Left renal pelvis (tissue), 4 donors: ENCODE data around the gene EGLN1. TPM values are rescaled to one million over a fixed set of nuclear protein-coding genes. Genes with fewer than 3 reads are reported as not detected.
A peak's percentile ranks its signal among the peaks of the same experiment; 100 is the strongest.
"Not testable (repeated sequence)": the region's sequence is repeated elsewhere in the genome, so short reads cannot be mapped to it uniquely, and the experiment has no call there.

Experiments used
- DNase-seq, 4 donors: peaks; one replicate each; pipeline ENCODE4 v3.0.0-alpha.2; 2013; ENCODE audit warnings: low read depth in 4 of 4, low spot score in 3 of 4
- polyA plus RNA-seq, 4 donors: library from polyadenylated mRNA; unstranded; fragments of 120-200 nt; gene quantifications; one replicate each; pipeline ENCODE4 v1.2.1, GENCODE V29; 2013; ENCODE audit not compliant: insufficient read length in 4 of 4

Gene EGLN1
- polyA plus RNA-seq, 4 donors, result 33.9 to 49.2 (median 46.6) TPM

DNA sequence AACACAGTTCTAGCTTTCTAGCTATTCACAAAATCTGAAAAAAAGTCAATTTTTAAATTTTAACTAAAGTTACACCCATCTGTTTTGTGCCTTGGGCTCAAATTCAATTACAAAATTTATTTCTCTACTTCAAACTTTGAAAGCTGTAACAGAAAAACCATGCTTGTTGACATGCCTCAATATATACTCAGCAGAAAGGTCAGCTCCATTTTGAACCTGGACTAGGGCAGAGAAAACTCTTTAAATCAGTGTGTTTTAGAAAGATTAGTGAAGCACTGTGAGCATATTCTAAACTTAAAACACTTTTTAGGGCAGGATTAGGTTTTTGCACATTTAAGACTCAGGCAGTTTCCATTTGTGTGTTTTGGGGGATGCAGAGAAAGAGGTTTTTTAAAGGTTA is 49.6 kb downstream of the EGLN1 start:
- DNase-seq, result no peak

DNA sequence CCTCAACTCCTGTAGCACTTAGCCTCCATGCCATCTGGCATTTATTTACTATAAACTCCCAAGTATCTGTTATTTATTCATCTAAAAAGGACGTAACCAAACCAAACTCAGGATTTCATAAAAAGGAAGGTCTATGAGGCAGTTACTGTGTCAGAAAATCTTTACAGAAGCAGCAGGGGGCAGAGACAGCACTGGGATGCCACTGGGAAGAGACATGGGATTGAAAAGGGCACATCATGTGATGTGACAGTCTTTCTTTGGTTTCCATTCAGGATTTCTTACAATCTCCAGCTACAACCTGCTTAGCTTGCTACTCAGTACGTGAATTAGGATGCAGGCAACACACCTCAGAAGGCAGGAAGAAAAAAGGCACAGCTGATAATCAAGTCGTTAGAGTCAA is 52.8 kb downstream of the EGLN1 start:
- DNase-seq, result no peak

DNA sequence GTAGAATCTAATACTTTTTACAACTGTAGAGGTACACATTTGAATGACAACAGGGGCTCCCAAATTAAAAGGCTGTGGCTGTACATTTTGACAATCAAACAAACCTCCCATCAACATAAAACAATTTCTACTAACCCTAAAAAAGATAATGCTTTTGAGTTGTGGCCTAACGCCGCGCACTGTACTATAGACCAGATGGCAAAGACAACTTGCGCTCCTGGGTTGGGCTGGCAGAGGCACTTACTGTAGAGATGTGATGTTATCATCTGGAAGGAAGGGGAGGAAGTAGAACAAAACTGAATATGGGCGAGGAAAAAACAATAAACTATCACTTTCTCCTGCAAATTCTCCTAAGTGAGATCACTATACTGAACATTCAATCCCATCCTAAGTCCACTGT is 57.9 kb downstream of the EGLN1 start:
- DNase-seq, result no peak

DNA sequence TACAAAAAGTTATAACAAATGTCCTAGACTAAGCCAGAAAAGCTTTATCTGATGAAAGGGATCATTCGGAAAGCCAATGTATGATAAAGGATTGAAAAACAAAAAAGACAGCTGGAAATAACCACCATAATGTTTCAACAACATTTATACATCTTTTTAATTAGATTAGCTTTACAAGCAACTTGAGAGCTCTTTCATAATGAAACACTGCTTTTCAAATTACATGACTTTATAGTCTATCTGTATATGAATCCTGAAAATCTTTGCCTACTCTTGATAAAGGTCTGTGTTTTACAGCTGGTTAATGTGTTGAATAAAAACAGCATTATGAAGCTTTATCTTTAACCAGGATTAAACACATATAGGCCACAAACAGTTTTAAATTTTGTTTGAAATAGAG is 58.5 kb downstream of the EGLN1 start:
- DNase-seq, result no peak

DNA sequence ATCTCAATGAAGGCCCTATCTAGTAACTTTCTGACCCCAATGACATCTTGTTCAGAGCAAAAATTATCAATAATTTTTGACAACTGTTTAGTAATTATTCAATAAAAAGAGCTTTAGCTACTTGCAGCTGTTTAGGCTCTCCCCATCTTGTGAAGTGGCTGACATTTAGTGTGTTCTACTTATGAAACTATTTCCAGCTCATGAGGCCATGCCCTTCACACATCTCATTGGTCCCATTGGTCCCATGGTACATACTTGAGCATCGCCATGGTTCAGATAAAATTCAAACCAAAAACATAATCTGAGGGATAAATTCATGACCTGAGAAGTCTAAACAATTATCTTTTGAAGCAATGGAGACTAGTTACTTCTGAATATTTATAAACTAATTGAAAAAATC is 59.8 kb downstream of the EGLN1 start:
- no peak for DNase-seq

DNA sequence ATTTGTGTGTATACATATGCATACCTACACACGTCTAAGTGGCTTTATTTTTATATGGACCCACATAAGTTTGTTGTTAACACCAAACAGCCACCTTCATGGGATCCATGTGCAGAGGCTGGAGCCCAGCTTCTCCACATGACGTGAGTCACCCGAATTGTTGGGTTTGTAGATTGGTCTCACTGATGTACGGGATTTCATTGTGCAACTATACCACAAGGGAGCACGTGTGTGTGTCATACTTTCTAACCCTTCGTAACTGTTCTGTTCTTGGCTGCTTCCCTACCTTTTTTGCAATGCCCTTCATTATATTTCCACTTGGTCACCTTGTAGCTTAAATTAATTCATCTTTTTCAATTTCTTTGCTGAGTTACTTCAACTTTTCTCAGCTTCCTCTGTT is 63.0 kb downstream of the EGLN1 start:
- DNase-seq, result no peak

DNA sequence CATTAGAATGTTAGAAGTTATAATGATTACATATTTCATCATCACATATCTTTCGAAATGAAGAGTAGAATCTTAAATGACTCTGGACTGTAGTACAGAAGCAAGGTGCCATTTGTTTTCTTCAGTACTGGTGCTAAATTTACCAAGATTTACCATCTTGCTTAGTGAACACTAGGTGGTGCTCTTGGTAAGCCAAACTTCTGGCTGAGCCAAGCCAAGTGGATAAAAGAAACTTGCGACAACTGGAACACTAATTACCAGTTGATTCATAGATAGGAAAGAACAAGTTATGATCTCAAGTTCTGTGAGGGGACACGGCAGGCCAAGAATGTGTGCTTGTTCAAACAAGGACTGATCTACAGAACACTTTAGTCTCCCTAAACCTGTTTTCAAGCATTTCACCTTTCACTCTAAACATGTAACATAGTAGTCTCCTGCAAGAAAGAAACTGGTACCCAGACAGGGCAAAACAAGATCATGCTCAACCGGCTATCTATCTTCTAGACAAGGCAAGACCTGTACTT is 64.2 kb downstream of the EGLN1 start:
- no peak for DNase-seq

DNA sequence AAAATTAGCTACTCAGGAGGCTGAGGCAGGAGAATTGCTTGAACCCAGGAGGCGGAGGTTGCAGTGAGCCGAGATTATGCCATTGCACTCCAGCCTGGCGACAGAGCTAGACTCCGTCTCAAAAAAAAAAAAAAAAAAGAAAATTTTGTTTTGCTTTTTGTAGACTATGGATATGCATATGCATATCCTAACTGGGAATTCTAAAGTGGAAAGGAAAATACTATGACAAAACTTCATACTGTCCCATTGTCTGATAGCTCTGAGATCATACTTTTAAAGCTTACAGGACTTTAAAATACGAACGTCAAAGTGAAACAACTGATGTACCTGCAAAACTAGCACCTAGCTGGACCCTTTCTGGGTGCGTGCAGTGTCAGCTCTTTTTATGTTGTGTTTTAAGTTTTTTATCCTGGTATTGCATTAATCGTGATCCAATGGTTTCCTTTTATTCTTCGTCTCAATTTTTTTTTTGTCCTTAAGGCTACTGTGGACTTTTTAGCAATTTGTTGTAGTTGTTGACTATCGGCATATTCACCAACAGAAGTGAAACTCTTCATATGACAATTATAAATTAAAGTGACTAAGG is 64.8 kb downstream of the EGLN1 start:
- no peak for DNase-seq

DNA sequence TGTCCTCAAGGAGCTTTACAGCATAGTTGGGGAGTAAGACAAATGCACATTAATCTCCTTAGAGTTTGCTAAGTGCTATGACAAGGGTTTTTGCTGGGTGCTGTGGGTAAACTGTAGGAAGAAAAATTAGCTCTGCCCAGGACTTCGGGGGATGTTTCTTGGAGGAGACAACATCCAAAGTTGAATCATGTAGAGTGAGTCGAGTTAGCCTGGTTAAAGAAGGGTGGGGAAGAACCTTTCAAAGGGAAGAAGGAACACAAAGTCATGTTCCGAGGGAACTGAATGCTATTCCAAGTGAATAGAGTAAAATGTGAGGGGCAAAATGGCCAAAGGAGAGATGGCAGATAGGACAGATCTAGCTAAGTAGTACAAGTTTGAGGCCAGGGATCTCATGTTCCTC is 66.9 kb downstream of the EGLN1 start:
- DNase-seq, result no peak

DNA sequence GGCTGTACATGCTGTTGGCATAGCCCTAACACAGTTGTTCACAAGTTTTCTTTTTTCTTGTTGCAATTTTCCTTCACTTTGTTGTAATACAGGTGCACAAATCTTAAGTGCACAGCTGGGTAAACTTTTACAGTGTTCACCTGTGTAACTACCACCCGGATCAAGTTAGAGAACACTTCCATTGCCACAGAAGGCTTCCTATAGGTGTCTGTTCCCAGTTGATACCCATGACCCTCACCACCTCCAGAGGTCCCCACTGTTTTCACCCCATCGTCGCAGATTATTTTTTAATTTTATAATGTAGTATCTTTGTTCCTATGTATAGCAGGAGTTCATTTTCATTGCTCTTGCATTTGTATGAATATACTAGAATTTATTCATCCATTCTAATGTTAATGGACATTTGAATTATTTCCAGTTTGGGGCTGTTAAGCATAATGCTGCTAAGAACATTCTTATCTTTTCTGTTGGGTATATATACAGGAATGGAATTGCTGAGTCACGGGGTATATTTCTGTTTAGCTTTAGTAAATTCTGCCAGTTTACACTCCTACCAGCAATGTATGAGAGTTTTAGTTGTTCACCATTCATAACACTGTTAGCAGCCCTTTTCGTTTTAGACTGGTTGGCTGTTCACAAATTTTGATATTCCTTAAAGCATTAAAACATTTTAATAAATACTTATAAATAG is 67.6 kb downstream of the EGLN1 start:
- DNase-seq, result no peak

DNA sequence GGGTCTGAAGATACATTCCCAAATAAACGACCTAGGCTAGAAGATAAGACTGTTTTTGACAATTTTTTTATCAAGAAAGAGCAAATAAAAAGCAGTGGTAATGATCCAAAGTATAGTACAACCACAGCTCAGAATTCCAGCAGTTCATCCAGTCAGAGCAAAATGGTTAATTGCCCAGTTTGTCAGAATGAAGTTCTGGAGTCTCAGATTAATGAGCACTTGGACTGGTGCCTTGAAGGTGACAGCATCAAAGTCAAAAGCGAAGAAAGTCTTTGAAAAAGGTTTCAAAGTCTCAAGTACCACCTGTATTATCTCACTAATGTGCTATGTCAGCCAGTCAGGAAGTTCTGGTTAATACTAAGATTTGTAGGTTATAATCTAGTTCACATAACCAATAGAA is 69.0 kb downstream of the EGLN1 start:
- DNase-seq, result no peak

DNA sequence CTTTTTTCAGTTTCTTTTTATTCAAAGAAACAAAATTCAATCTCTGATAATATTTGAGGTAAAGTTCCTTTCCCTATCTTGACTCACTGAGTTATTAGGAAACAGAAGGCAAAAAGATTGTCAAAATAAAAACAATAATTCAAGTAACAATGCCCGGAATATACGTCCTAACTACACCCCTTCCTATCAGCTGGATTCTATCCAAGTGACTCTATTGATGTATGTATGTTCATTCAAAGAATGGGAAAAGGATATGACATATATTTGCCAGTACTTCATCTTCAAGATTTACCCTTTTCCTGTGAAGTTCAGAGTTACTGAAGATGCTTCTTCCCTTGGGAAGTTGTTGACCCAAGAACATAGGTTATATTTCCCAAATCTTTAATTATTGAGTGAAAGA is 70.3 kb downstream of the EGLN1 start:
- no peak for DNase-seq

DNA sequence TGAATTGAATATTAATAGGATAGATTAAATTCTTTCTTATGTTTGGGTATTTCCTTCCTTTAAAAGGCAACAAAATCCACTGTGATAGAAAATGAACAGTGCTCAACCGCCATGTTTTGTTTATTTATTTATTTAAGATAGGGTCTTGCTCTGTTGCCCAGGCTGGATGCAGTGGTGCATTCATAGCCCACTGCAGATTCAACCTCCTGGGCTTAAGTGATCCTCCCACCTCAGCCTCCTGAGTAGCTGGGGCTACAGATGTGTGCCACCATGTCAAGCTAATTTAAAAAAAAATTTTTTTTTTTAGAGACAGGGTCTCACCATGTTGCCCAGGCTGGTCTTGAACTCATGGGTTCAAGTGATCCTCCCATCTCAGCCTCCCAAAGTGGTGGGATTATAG is 73.2 kb downstream of the EGLN1 start:
- not testable (repeated sequence) for DNase-seq

DNA sequence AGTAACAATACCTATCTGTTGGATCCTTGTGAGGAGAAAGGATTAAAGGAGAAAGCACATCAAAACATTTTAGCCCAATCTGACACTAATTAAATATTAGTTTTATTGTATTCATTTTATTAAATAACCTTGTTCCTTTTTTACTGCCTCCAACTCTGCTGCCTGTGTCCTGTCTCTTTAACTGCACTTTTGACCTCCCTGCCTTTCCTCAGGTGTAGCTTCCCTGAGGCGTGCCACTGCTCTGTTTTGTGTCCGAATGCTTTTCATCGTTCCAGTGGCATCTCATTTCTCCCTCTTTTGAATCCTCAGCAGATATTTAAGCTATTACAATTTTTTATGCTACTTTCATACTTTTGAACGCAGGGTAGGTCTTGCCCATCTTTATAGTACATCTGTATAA is 73.6 kb downstream of the EGLN1 start:
- DNase-seq, result no peak

DNA sequence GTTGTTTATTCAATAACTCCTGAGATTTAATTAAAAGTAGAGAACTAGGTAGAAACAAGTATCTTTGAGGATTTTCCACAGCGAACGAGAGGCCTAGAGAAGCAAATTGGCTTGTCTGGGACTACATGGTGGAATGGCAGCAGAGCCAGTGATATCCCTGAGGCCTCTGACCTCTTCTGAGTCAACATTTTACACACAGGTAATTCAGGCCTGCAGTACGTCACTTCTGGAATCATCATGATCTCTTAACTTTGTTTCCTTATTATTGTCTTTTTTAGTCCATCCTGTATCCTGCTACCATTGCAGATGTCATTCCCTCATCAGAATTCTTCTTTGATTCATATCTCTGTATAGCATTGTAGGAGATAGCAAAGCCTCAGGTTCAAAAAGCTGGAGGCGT is 74.1 kb downstream of the EGLN1 start:
- DNase-seq, result no peak

DNA sequence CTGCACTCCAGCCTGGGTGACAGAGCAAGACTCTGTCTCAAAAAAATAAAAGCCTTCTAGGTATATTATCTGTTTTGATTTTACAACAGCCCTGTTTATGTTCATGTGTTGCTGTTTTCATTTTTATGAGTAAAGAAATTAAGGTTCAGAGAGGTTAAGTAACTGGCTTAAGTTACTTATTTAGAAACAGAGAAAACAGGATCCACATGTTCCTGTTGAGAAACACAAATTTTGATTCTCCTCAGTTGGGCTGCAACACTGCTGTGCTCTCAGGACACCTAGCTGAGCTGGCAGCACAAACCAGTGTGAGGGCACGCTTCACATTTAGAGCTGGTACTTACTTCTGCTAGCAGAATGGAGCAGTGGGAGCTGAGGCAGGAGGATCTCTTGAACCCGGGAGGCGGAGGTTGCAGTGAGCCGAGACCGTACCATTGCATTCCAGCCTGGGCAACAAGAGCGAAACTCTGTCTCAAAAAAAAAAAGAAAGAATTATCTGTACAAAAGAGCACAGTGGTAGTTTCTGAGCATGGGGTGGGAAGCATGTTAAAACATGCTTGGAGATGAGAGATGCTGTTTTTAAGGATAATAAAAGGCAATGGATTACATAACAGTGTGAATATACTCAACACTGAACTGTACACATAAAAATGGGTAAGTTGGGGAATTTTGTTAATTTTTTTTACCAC is 81.6 kb downstream of the EGLN1 start:
- no peak for DNase-seq

DNA sequence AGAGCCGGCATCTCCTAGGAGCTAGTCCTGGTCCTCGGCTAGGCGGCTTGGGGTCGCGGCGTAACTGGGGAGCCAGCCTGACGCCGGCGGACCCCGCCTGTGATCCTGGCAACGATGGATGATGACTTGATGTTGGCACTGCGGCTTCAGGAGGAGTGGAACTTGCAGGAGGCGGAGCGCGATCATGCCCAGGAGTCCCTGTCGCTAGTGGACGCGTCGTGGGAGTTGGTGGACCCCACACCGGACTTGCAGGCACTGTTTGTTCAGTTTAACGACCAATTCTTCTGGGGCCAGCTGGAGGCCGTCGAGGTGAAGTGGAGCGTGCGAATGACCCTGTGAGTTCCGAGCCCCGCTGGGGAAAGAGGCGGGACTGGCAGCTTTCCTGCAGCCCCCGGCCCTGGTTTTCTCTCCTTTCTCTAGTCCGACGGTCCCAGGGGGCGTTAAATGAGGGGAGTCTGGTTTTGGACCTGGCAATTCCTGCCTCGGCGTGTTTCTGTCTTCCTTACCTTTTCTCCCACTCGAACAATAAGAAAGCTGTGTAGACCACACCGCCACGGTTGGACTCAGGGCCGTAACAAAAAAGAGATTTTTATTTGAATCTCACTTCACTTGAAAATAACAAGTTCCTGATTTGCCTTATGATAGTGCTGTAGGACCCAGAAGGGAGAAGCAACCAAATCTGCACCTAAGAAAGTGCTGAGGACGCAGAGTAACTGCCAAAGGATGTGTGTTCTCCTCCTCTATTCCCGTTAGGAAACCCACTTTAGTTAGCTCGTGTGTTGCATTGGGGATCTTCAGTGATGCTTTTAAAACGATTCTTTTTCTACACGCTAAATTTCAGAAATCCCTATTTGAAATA is 83.6 kb downstream of the EGLN1 start, which contains the start of gene SPRTN:
TSS of gene SPRTN (plus strand) at position 24 of the 859 bp plus-strand sequence. CDS start at position 115, 91 bp downstream.
- DNase-seq, result no peak

DNA sequence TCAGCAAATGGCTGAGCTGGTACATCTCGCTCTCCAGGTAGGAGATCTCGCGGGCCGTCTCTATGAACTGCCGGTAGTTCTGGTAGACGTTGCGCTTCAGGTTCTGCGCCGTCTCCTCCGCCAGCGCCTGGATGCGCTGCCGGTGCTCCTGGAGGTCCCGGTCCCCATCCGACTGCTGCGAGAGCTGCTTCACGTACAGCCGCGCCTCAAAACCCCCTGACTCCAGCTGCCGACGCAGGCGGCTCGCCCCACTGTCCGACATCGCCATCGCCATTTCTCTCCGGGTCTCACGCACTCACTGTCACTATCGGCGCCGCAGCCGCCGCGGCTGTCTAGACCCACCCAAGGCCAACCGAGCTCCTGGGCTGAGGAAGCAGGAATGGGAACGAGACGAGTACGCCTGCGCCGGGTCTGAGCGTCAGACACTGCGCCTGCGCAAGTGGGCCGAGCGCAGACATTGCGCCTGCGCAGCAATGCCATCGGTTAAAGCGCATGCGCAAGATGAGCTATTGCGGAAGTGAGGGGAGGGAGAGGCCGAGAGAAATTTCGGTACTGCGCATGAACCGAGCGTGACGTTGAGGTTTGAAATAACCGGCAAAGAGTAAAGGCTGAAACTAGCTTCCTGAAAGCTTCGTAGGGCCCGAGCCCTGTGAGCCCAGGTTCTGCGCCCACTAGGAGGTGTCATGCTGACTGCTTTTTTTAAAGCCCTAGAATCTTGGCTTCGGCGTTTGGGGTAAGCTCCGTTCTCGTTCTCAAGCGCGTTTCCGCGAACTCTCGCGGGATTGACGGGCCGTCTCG is 84.4 kb downstream of the EGLN1 start, which contains the start of gene EXOC8:
TSS of gene EXOC8 (minus strand) at position 381 of the 798 bp plus-strand sequence. CDS start at position 274, 107 bp downstream.
- peak; percentile 97 to 100 (median 98) for DNase-seq

DNA sequence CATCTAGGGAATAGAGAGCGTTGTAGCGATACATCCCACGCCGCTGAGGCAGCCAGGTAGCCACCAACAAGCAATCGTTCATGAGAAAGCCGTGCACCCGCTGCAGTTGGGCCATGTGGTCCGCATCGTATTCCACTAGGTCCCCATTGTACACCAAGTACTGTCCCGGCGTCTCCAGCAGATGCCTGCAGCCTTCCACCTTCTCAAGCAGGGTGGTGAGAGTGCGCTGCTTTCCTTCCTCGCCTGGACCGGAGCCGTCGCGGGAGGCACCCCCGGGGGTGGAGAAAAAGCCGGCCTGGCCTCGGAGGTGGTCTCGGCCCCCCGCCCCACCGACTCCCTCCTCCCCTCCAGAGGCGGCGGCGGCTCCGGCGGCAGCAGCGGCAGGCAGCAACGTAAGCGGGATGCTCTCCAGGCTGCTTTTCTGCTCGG is 85.0 kb downstream of the EGLN1 start:
- DNase-seq, result peak in 1 of 4 donors; percentile 6
